HepG2 (cell line): ENCODE measurements around the gene EFNA4. TPM values are rescaled to one million over a fixed set of nuclear protein-coding genes. Genes with fewer than 3 reads are reported as not detected.

Experiments
- ATAC-seq: fragments of 200-7000 bp; cut with Tn5 transposase; 3 replicates; pipeline ENCODE4 v1.9.1; 2020; ENCODE audit warnings: mild to moderate bottlenecking, moderate library complexity
- BruUV-seq: library from RNA; stranded (reverse); fragments of 400-500 nt; replicated peaks from 2 replicates; lab custom pipeline; 2021; lab: Mats Ljungman, UMichigan
- CTCF ChIA-PET: fragments of 300-600 bp; formaldehyde crosslinking; extraction: SDS; loops from one replicate; lab custom pipeline; 2021; ENCODE audit warnings: low total read pairs, inconsistent platforms, low intra/inter-chr PET ratio; lab: Yijun Ruan, JAX
- POLR2A ChIA-PET: fragments of 350-600 bp; sonication (Branson Sonifier 250); formaldehyde crosslinking; loops from one replicate; lab custom pipeline; 2020; ENCODE audit warnings: antibody characterized with exemption, inconsistent platforms; lab: Yijun Ruan, JAX
- DNase-seq: peaks from one replicate; pipeline ENCODE4 v3.0.0-alpha.2; 2015; ENCODE audit warnings: low spot score
- FAIRE-seq: peaks from 3 replicates; lab custom pipeline; 2011; peaks lifted over from hg19 to GRCh38; lab: Jason Lieb, UNC
- H2AFZ ChIP-seq: one replicate; pipeline ENCODE4 v1.6.1; 2011; ENCODE audit warnings: low read length, inconsistent platforms
- H3K27ac ChIP-seq: fragments of 300-600 bp; 3 replicates; pipeline ENCODE4 v1.8.0; 2011; ENCODE audit warnings: mixed run types, mild to moderate bottlenecking, mixed read lengths, low read length, inconsistent platforms; ENCODE audit not compliant: insufficient read depth; ENCODE audit errors: extremely low read length
- H3K27me3 ChIP-seq, 2 experiments: fragments of 200-600 bp in 1 of 2; 2 replicates in 1 of 2; 3 replicates in 1 of 2; pipeline versions ENCODE4 v1.6.0 to v1.8.0; 2011; ENCODE audit warnings: low read length in 2 of 2, mild to moderate bottlenecking in 2 of 2, moderate library complexity in 2 of 2, inconsistent platforms in 1 of 2; ENCODE audit not compliant: insufficient read depth in 2 of 2, control insufficient read depth in 1 of 2
- H3K36me3 ChIP-seq, 2 experiments: fragments of 200-600 bp in 1 of 2; replicated peaks in 1 of 2; 2 replicates in 1 of 2; 3 replicates in 1 of 2; pipeline versions ENCODE4 v1.5.1 to v1.8.0; 2011; ENCODE audit warnings: low read length in 2 of 2, inconsistent platforms in 1 of 2; ENCODE audit not compliant: insufficient read depth in 2 of 2, control insufficient read depth in 1 of 2
- H3K4me1 ChIP-seq: 2 replicates; pipeline ENCODE4 v1.5.1; 2012; ENCODE audit warnings: low read length, inconsistent platforms; ENCODE audit not compliant: insufficient read depth
- H3K4me2 ChIP-seq: 2 replicates; pipeline ENCODE4 v1.6.0; 2011; ENCODE audit warnings: low read depth, low read length, inconsistent platforms
- H3K4me3 ChIP-seq, 3 experiments: fragments of 200-600 bp in 1 of 3; sonication (generic), shearing (Covaris generic) in 1 of 3; replicated peaks in 1 of 3; 2 replicates each; pipeline ENCODE4 v1.5.1; 2011 to 2016; ENCODE audit warnings: low read length in 3 of 3, inconsistent platforms in 2 of 3, low read depth in 2 of 3, mild to moderate bottlenecking in 2 of 3, control low read depth in 1 of 3, mixed read lengths in 1 of 3; ENCODE audit not compliant: insufficient read depth in 1 of 3
- H3K79me2 ChIP-seq: one replicate; pipeline ENCODE4 v1.6.1; 2011; ENCODE audit warnings: low read length, inconsistent platforms; ENCODE audit not compliant: insufficient read depth
- H3K9ac ChIP-seq: 2 replicates; pipeline ENCODE4 v1.6.0; 2011; ENCODE audit warnings: mild to moderate bottlenecking, low read depth, low read length, inconsistent platforms; ENCODE audit not compliant: insufficient read depth
- H3K9me3 ChIP-seq: 2 replicates; pipeline ENCODE4 v1.5.1; 2012; ENCODE audit warnings: mild to moderate bottlenecking, low read length
- H4K20me1 ChIP-seq: 2 replicates; pipeline ENCODE4 v1.6.0; 2011; ENCODE audit warnings: inconsistent platforms, mild to moderate bottlenecking, low read length, moderate library complexity; ENCODE audit not compliant: insufficient read depth
- REST ChIP-seq, 2 experiments: IDR thresholded peaks; 2 replicates each; pipeline ENCODE4 v1.6.1; 2011 to 2012; ENCODE audit warnings: low read length in 2 of 2, borderline replicate concordance in 1 of 2, low read depth in 1 of 2, mild to moderate bottlenecking in 1 of 2, moderate library complexity in 1 of 2
- WGBS: methylation state at CpG from one replicate; pipeline ENCODE4 v1.1.6; 2017; ENCODE audit warnings: low lambda C conversion rate; 5-methylcytosine and 5-hydroxymethylcytosine counted together
- in situ Hi-C: cut with HindIII; loops from 2 replicates; pipeline ENCODE4 v1.10.0; 2017; ENCODE audit warnings: low pct_unique_long_range_greater_than_20kb; ENCODE audit not compliant: extremely low pct_ligation_motif_present
- intact Hi-C: fragments of 100-400 bp; cut with micrococcal nuclease; formaldehyde crosslinking; loops from one replicate; pipeline ENCODE4 v1.10.0; 2022; ENCODE audit not compliant: unreplicated experiment
- polyA plus RNA-seq, 8 experiments: library from polyadenylated mRNA; depleted of rRNA in 3 of 8; stranded (reverse) in 7 of 8; unstranded in 1 of 8; fragments of >200 nt; fragmentation: Illumina TruSeq in 4 of 8; extraction: Trizol in 4 of 8; gene quantifications; 2 replicates each; pipeline versions ENCODE4 v1.2.1 to v1.2.3, GENCODE V29; 2011 to 2016; ENCODE audit warnings: low read depth in 4 of 8, missing spikeins in 1 of 8, mixed read lengths in 1 of 8; ENCODE audit not compliant: insufficient read depth in 1 of 8
- total RNA-seq, 5 experiments: library from RNA; depleted of rRNA; stranded (reverse); fragments of >200 nt; fragmentation: Illumina TruSeq; extraction: Trizol; gene quantifications; 2 replicates each; pipeline ENCODE4 v1.2.3, GENCODE V29; 2016; ENCODE audit warnings: low read depth in 1 of 5
- TF ChIP-seq, protein P1 (sequence below), 2 experiments: fragments of 450-650 bp in 1 of 2; sonication (generic) in 1 of 2; formaldehyde crosslinking; IDR thresholded peaks; 2 replicates each; pipeline versions ENCODE4 v1.5.0 to v1.8.0; 2020 to 2022; ENCODE audit warnings: mild to moderate bottlenecking in 1 of 2, missing genetic modification reagents in 1 of 2

EFNA4 gene
- total and polyA plus RNA-seq, 2 of the 13 experiments (the other 11 are each of a cell fraction or from before 2014, with no cell fraction given), result 12.0 to 17.2 TPM

- Histone ChIP-seq H3K4me2 (no peak overlapping the region), H3K27me3 (peaks cover 11 to 35% of the 10 kb centered on the region in 2 experiments), H3K36me3 (no peaks in the 10 kb centered on the region), H3K4me1 (peaks cover 51% of the 10 kb centered on the region), H3K9ac (no peak overlapping the region), H3K4me3 (no peak overlapping the region), H3K9me3 (no peaks in the 10 kb centered on the region), H3K27ac (no peak overlapping the region), H3K79me2 (no peaks in the 10 kb centered on the region), H4K20me1 (no peaks in the 10 kb centered on the region), H2AFZ (no peak overlapping the region)
- POLR2A ChIA-PET, result interaction anchor here (1.0 kb wide), 1 partner anchor 44 kb away, joined by 3 read pairs; no protein-coding TSS in a partner anchor
- in situ Hi-C loops, result no loop called here
- no peak for DNase-seq
- no TSS peak for BruUV-seq
- intact Hi-C loops, result no loop called here
- CTCF ChIA-PET, result interaction anchor here (0.8 kb wide), 1 partner anchor 23 kb away, joined by 3 read pairs; no protein-coding TSS in a partner anchor
- whole genome bisulfite sequencing, result 21% methylated on average over 5 of the region's 14 CpGs
- TF ChIP-seq REST (IDR thresholded peaks at IDR 0.05; ENCODE audit: borderline replicate concordance in 1 of 2, low read depth in 1 of 2, low read length in 2 of 2), result peak in 1 of 2 experiments; percentile 52; a peak in 1 of 4 replicates
- TF ChIP-seq, protein P1, sequence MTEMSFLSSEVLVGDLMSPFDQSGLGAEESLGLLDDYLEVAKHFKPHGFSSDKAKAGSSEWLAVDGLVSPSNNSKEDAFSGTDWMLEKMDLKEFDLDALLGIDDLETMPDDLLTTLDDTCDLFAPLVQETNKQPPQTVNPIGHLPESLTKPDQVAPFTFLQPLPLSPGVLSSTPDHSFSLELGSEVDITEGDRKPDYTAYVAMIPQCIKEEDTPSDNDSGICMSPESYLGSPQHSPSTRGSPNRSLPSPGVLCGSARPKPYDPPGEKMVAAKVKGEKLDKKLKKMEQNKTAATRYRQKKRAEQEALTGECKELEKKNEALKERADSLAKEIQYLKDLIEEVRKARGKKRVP (CRISPR knock-in tag; IDR thresholded peaks at IDR 0.05), result no peak
- no peak for FAIRE-seq
- ATAC-seq, result no peak
Observed at GRCh38 chr1:155040358-155041093, 23.0 kb upstream of the EFNA4 start.
